Measurements from ENCODE around the gene PPP1R14B. TPM values are rescaled to one million over a fixed set of nuclear protein-coding genes. Genes with fewer than 3 reads are reported as not detected.
A peak's percentile ranks its signal among the peaks of the same experiment; 100 is the strongest.

PPP1R14B gene
- polyA plus RNA-seq, 1 experiment, result 119 TPM

- H3K27ac ChIP-seq (ENCODE audit: low read depth, low read length), result peak overlapping the region; percentile 21
- peaks cover 4% of the 10 kb centered on the region; the same call in 1 of the 2 replicates for H3K9me3 ChIP-seq (ENCODE audit: control insufficient read depth, insufficient read depth, low read length)
- CTCF ChIA-PET, result interaction anchor here (1.3 to 3.3 kb wide), 4 partner anchors 9 to 61 kb away, joined by 3 to 22 read pairs (median 7); partner anchors contain the start of gene ESRRA
- no peak for DNase-seq (ENCODE audit: low read depth, low spot score)
- peak overlapping the region; percentile 84 for H3K4me3 ChIP-seq (ENCODE audit: low read depth, low read length)
- no peaks in the 10 kb centered on the region for H3K27me3 ChIP-seq (ENCODE audit: control insufficient read depth, insufficient read depth, low read length)
- no peak for TF ChIP-seq CTCF (IDR thresholded peaks at IDR 0.05; ENCODE audit: low read depth, low read length)
- POLR2A ChIA-PET, result interaction anchor here (0.8 to 1.1 kb wide), 2 partner anchors 27 to 58 kb away, joined by 3 read pairs; partner anchors contain the start of gene STIP1
These were observed 3.4 kb downstream of the PPP1R14B start for GRCh38 chr11:64243236-64243854.

GRCh38 chr11:64241491-64242374 is 5.0 kb downstream of the PPP1R14B start:
- DNase-seq (ENCODE audit: low read depth, low spot score), result no peak

GRCh38 chr11:64241241-64241490 is 5.6 kb downstream of the PPP1R14B start:
- Histone ChIP-seq H3K9me3 (ENCODE audit: control insufficient read depth, insufficient read depth, low read length) (peaks cover 4% of the 10 kb centered on the region; the same call in 1 of the 2 replicates), H3K4me3 (ENCODE audit: low read depth, low read length) (peak overlapping the region; percentile 77), H3K27ac (ENCODE audit: low read depth, low read length) (peak overlapping the region; percentile 89), H3K27me3 (ENCODE audit: control insufficient read depth, insufficient read depth, low read length) (no peaks in the 10 kb centered on the region)
- ChIA-PET CTCF (interaction anchor here (0.6 to 1.5 kb wide), 4 partner anchors 28 to 609 kb away, joined by 3 to 11 read pairs (median 4); no protein-coding TSS in a partner anchor), POLR2A (interaction anchor here (0.7 to 1.3 kb wide), 9 partner anchors 9 to 63 kb away, joined by 3 to 6 read pairs (median 4); partner anchors contain the start of genes NUDT22 and TRPT1)
- TF ChIP-seq CTCF (IDR thresholded peaks at IDR 0.05; ENCODE audit: low read depth, low read length), result no peak
- DNase-seq (ENCODE audit: low read depth, low spot score), result peak; percentile 99

More at GRCh38 chr11:64241491-64242374, 5.0 kb downstream of the PPP1R14B start:
- POLR2A ChIA-PET, result interaction anchor here (0.7 to 1.3 kb wide), 10 partner anchors 10 to 62 kb away, joined by 3 to 6 read pairs (median 4); partner anchors contain the start of genes NUDT22, STIP1 and TRPT1
- H3K27me3 ChIP-seq (ENCODE audit: control insufficient read depth, insufficient read depth, low read length), result no peaks in the 10 kb centered on the region
- peaks cover 4% of the 10 kb centered on the region; the same call in 1 of the 2 replicates for H3K9me3 ChIP-seq (ENCODE audit: control insufficient read depth, insufficient read depth, low read length)
- H3K27ac ChIP-seq (ENCODE audit: low read depth, low read length), result peak overlapping the region; percentile 39
- CTCF ChIA-PET, result interaction anchor here (0.6 to 1.5 kb wide), 4 partner anchors 27 to 608 kb away, joined by 3 to 11 read pairs (median 4); no protein-coding TSS in a partner anchor
- H3K4me3 ChIP-seq (ENCODE audit: low read depth, low read length), result peak overlapping the region; percentile 84
- no peak for TF ChIP-seq CTCF (IDR thresholded peaks at IDR 0.05; ENCODE audit: low read depth, low read length)

GRCh38 chr11:64240435-64241240 is 6.1 kb downstream of the PPP1R14B start, which contains the start of gene FKBP2:
FKBP2 (plus strand) TSS chr11:64241095; CDS start chr11:64242388, 1,293 bp downstream.
- peak; percentile 90 for DNase-seq (ENCODE audit: low read depth, low spot score)
- H3K4me3 ChIP-seq (ENCODE audit: low read depth, low read length), result peak within 1 kb of the TSS; percentile 84
- H3K27me3 ChIP-seq (ENCODE audit: control insufficient read depth, insufficient read depth, low read length), result no peaks in the 10 kb centered on the region
- no peak for TF ChIP-seq CTCF (IDR thresholded peaks at IDR 0.05; ENCODE audit: low read depth, low read length)
- H3K9me3 ChIP-seq (ENCODE audit: control insufficient read depth, insufficient read depth, low read length), result peaks cover 4% of the 10 kb centered on the region; the same call in 1 of the 2 replicates
- ChIA-PET CTCF (interaction anchor here (0.6 to 1.5 kb wide), 6 partner anchors 10 to 609 kb away, joined by 3 to 11 read pairs (median 3); partner anchors contain the start of gene PLCB3), POLR2A (interaction anchor here (0.7 to 1.3 kb wide), 9 partner anchors 9 to 63 kb away, joined by 3 to 6 read pairs (median 4); partner anchors contain the start of genes NUDT22 and TRPT1)
- H3K27ac ChIP-seq (ENCODE audit: low read depth, low read length), result peak within 1 kb of the TSS; percentile 94

Measured in AG04450 (cell line).